GM03348 (cell line): ENCODE measurements around the gene MPHOSPH9.
"Not testable (repeated sequence)": the region's sequence is repeated elsewhere in the genome, so short reads cannot be mapped to it uniquely, and the experiment has no call there.

Experiments
- DNase-seq: peaks from one replicate; pipeline ENCODE4 v3.0.0; 2012; ENCODE audit warnings: low spot score

Gene MPHOSPH9

GRCh38 chr12:123225443-123225842, 7.5 kb downstream of the MPHOSPH9 start:
- DNase-seq = no peak

- no peak for DNase-seq
These were observed 9.7 kb downstream of the MPHOSPH9 start for GRCh38 chr12:123223241-123223668.

GRCh38 chr12:123207815-123208214, 25.1 kb downstream of the MPHOSPH9 start:
- not testable (repeated sequence) for DNase-seq

- DNase-seq = not testable (repeated sequence)
These were observed 26.1 kb downstream of the MPHOSPH9 start for GRCh38 chr12:123206794-123207193.

- DNase-seq = no peak
These were observed 32.5 kb downstream of the MPHOSPH9 start for GRCh38 chr12:123200414-123200813.

GRCh38 chr12:123199936-123200335, 33.0 kb downstream of the MPHOSPH9 start:
- DNase-seq = no peak

- DNase-seq = no peak
These were observed 45.3 kb downstream of the MPHOSPH9 start for GRCh38 chr12:123187637-123188036.

- no peak for DNase-seq
These were observed 52.8 kb downstream of the MPHOSPH9 start for GRCh38 chr12:123180171-123180570.

- no peak for DNase-seq
These were observed 61.0 kb downstream of the MPHOSPH9 start for GRCh38 chr12:123171967-123172366.

GRCh38 chr12:123167329-123167728, 65.6 kb downstream of the MPHOSPH9 start:
- DNase-seq = no peak

GRCh38 chr12:123165537-123165936, 67.4 kb downstream of the MPHOSPH9 start:
- DNase-seq = no peak

GRCh38 chr12:123164710-123165261, 68.2 kb downstream of the MPHOSPH9 start:
- no peak for DNase-seq

- DNase-seq = no peak
These were observed 68.7 kb downstream of the MPHOSPH9 start for GRCh38 chr12:123164222-123164621.

- DNase-seq = no peak
These were observed 69.7 kb downstream of the MPHOSPH9 start for GRCh38 chr12:123163227-123163626.

GRCh38 chr12:123160801-123161487, 72.0 kb downstream of the MPHOSPH9 start:
- DNase-seq = no peak

GRCh38 chr12:123153906-123154305, 79.0 kb downstream of the MPHOSPH9 start:
- DNase-seq = no peak

- no peak for DNase-seq
These were observed 80.1 kb downstream of the MPHOSPH9 start for GRCh38 chr12:123152833-123153232.

GRCh38 chr12:123151457-123152454, 81.2 kb downstream of the MPHOSPH9 start:
- DNase-seq = peak; percentile 67

- DNase-seq = peak; percentile 92
These were observed 82.0 kb downstream of the MPHOSPH9 start, which contains the start of gene PITPNM2 for GRCh38 chr12:123150744-123151456. TSS of gene PITPNM2 (minus strand) at chr12:123151090. CDS start at chr12:123034590, 116,500 bp downstream.

GRCh38 chr12:123150275-123150743, 82.6 kb downstream of the MPHOSPH9 start:
- DNase-seq = peak; percentile 80

- DNase-seq = no peak
These were observed 83.3 kb downstream of the MPHOSPH9 start for GRCh38 chr12:123149501-123150274.
